ENCODE measurements around the gene H3-3A. TPM values are rescaled to one million over a fixed set of nuclear protein-coding genes. Genes with fewer than 3 reads are reported as not detected.

The H3-3A gene
- total RNA-seq, 4 donors from 2014 or later = 304 to 569 (median 410) TPM

GRCh38 chr1:226108935-226109828, 46.7 kb downstream of the H3-3A start:
- peak overlapping the region; percentile 11 for H3K4me3 ChIP-seq (ENCODE audit: low read depth, poor library complexity, severe bottlenecking)
- 13 to 16% methylated on average over 23 of the region's 23 CpGs for WGBS, 2 donors
- no peak for TF ChIP-seq POLR2A (IDR thresholded peaks at IDR 0.05)
- TF ChIP-seq, protein P1, sequence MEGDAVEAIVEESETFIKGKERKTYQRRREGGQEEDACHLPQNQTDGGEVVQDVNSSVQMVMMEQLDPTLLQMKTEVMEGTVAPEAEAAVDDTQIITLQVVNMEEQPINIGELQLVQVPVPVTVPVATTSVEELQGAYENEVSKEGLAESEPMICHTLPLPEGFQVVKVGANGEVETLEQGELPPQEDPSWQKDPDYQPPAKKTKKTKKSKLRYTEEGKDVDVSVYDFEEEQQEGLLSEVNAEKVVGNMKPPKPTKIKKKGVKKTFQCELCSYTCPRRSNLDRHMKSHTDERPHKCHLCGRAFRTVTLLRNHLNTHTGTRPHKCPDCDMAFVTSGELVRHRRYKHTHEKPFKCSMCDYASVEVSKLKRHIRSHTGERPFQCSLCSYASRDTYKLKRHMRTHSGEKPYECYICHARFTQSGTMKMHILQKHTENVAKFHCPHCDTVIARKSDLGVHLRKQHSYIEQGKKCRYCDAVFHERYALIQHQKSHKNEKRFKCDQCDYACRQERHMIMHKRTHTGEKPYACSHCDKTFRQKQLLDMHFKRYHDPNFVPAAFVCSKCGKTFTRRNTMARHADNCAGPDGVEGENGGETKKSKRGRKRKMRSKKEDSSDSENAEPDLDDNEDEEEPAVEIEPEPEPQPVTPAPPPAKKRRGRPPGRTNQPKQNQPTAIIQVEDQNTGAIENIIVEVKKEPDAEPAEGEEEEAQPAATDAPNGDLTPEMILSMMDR (IDR thresholded peaks at IDR 0.05) = no peak
- peak in 1 of 2 donors; percentile 38 for DNase-seq (ENCODE audit: low spot score in 2 of 2)
- intact Hi-C loops (cut with DNase I; ENCODE audit: low total_unique reads) = no loop called here

DNA sequence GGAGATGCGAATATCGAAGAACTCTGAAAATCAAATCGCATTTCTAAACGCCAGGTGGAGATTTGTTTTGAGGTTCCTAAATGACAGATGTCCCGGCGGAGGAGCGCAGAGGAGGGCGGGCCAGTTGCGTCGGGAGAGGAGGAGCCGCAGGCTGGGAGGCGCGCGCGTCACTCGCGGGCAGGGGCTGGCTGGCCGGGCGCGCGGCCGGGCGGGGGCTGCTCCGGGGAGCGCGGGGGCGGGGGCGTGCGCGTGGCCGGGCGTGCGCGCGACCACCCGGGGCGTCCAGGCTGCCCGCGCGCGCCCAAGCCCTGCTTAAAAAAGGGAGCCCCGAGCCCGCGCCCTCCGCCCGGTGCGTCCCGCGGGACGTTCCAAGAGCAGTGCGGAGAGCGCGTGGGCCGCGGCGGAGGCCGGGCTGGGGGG, 47.3 kb downstream of the H3-3A start:
- TF ChIP-seq, protein P1 (IDR thresholded peaks at IDR 0.05) = no peak
- TF ChIP-seq POLR2A (IDR thresholded peaks at IDR 0.05) = no peak
- DNase-seq (ENCODE audit: low spot score in 2 of 2) = peak; percentile 85 to 98
- H3K4me3 ChIP-seq (ENCODE audit: low read depth, poor library complexity, severe bottlenecking) = peak overlapping the region; percentile 59
- WGBS, 2 donors = 0 to 2% methylated on average over 7 to 35 of the region's 57 CpGs
- intact Hi-C loops (cut with DNase I; ENCODE audit: low total_unique reads) = no loop called here

DNA sequence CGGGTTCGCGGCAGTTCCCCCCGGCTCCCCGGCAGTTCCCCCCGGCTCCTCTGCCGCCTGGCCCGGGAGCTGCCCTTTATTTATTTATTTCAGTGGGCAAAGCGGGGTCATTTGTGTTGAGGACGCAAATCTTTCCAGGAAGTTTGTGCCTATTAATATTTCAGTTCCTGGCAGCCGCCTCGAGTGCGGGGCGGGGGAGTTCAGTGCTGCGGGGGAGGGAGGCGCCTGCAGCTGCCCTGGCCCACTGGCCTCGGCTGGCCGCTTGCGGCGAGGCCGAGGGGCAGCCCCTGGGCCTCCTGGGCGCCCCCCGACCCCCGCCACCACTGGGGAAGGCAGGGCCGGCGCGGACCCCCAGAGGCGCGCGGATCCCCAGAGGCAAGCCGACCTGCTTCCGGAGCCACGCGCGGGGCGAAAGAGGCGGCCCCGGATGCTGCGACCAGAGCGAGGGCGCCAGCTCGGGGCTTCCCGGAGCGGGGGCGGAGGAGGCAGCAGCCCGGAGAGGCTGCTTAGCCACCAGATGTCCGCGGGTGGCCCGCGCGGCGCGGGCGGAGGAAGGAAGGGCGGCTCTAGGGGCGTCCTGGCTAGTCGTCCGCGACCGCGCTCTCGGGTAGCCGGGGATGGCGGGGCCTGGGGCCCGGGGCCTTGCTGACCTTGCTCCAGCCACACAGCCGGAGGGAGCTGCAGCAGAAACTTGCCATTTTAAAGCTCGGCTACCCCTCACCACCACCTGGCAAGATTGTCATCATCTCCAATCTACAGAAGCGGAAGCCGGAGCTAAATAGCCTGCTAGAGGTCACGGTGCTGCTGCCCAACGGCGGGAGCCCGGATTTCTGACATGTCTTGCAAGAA, 48.0 kb downstream of the H3-3A start:
- WGBS, 2 donors = 2% methylated on average over 21 to 30 of the region's 73 CpGs
- DNase-seq (ENCODE audit: low spot score in 2 of 2) = peak; percentile 46 to 92

DNA sequence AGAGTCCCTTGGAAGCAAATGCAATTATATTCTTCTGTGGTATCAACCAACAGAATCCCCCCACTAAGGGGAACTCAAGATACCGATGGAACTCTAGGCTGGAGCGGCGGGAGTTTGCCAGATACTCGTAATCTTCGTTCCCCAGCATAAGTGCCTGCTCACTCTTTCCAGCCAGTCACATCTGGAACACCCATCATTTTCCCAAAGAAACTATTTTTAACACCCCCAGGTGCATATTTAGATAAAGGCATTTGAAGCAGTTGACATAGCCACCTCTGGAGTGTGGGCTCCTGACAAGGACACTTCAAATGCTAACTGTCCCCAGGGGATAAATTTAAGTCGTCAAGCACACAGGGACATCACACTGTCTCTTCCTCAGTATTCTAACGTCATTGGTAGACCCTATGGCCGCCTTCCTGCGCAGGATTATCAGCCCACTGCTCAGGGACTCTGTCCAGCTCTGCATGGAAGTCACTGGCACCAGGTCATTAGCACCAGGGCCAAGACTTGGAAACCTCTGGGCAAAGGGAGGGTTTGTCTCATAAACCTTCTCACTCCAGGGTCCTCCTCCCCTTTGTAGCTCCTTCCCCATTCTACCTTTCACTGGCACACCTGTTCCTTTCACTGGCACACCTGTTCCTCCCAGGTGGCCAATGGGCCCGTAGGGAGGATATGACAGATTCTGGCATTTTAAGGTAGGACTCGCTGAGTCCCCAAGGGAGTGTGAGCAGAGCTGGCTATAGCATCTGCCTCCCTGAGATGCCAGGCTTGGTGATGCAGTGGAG, 48.8 kb downstream of the H3-3A start:
- DNase-seq (ENCODE audit: low spot score in 2 of 2) = no peak
- H3K4me3 ChIP-seq (ENCODE audit: low read depth, poor library complexity, severe bottlenecking) = no peak overlapping the region
- TF ChIP-seq POLR2A (IDR thresholded peaks at IDR 0.05) = no peak
- TF ChIP-seq, protein P1 (IDR thresholded peaks at IDR 0.05) = no peak
- 31 to 37% methylated on average over 11 of the region's 11 CpGs for WGBS, 2 donors
- intact Hi-C loops (cut with DNase I; ENCODE audit: low total_unique reads) = no loop called here

More for the DNA sequence above, 48.0 kb downstream of the H3-3A start:
- peak overlapping the region; percentile 59 for H3K4me3 ChIP-seq (ENCODE audit: low read depth, poor library complexity, severe bottlenecking)
- TF ChIP-seq, protein P1 (IDR thresholded peaks at IDR 0.05) = no peak
- no peak for TF ChIP-seq POLR2A (IDR thresholded peaks at IDR 0.05)
- intact Hi-C loops (cut with DNase I; ENCODE audit: low total_unique reads) = no loop called here

- intact Hi-C loops (cut with DNase I; ENCODE audit: low total_unique reads) = no loop called here
- 55 to 67% methylated on average over 7 of the region's 7 CpGs for WGBS, 2 donors
- H3K4me3 ChIP-seq (ENCODE audit: low read depth, poor library complexity, severe bottlenecking) = no peak overlapping the region
- TF ChIP-seq, protein P1 (IDR thresholded peaks at IDR 0.05) = no peak
- no peak for TF ChIP-seq POLR2A (IDR thresholded peaks at IDR 0.05)
- DNase-seq (ENCODE audit: low spot score in 2 of 2) = no peak
These were observed 49.4 kb downstream of the H3-3A start for GRCh38 chr1:226111883-226112261.
